NCI-H2081 treated with DMSO at 0.1 percent for 48 hours (cell line): ENCODE measurements around the gene CHTF18.
A peak's percentile ranks its signal among the peaks of the same experiment; 100 is the strongest.
"Not testable (repeated sequence)": the region's sequence is repeated elsewhere in the genome, so short reads cannot be mapped to it uniquely, and the experiment has no call there.

Experiments used
- DNase-seq: peaks from one replicate; lab custom pipeline; 2025; lab: John Stamatoyannopoulos, UW

CHTF18 gene

GRCh38 chr16:788399-789126, at the start of gene CHTF18:
Gene CHTF18 (plus strand): TSS chr16:788620. CDS start chr16:788685, 65 bp downstream.
- DNase-seq: peak; percentile 40

GRCh38 chr16:739560-740458, 48.6 kb upstream of the CHTF18 start:
- no peak for DNase-seq

GRCh38 chr16:740459-740763, 48.0 kb upstream of the CHTF18 start:
- no peak for DNase-seq

GRCh38 chr16:740764-741505, 47.5 kb upstream of the CHTF18 start, which contains the start of gene CIAO3:
Gene CIAO3 (minus strand): TSS chr16:740997. CDS start chr16:740985, 12 bp downstream.
- DNase-seq: peak; percentile 47

- no peak for DNase-seq
Measured at GRCh38 chr16:741986-742629, 46.3 kb upstream of the CHTF18 start.

GRCh38 chr16:742894-743293, 45.5 kb upstream of the CHTF18 start:
- not testable (repeated sequence) for DNase-seq

GRCh38 chr16:743794-744500, 44.5 kb upstream of the CHTF18 start:
- DNase-seq: no peak

- no peak for DNase-seq
Measured at GRCh38 chr16:745739-746138, 42.7 kb upstream of the CHTF18 start.

GRCh38 chr16:746637-747036, 41.8 kb upstream of the CHTF18 start:
- no peak for DNase-seq

GRCh38 chr16:747978-748746, 40.3 kb upstream of the CHTF18 start:
- no peak for DNase-seq

- no peak for DNase-seq
Measured at GRCh38 chr16:749010-749409, 39.4 kb upstream of the CHTF18 start.

GRCh38 chr16:750485-750884, 37.9 kb upstream of the CHTF18 start:
- DNase-seq: no peak

GRCh38 chr16:751152-752006, 37.0 kb upstream of the CHTF18 start:
- no peak for DNase-seq

GRCh38 chr16:752007-752312, 36.5 kb upstream of the CHTF18 start:
- no peak for DNase-seq

- not testable (repeated sequence) for DNase-seq
Measured at GRCh38 chr16:754121-754607, 34.3 kb upstream of the CHTF18 start.

- DNase-seq: no peak
Measured at GRCh38 chr16:754656-755055, 33.8 kb upstream of the CHTF18 start.

- DNase-seq: no peak
Measured at GRCh38 chr16:756428-756827, 32.0 kb upstream of the CHTF18 start.

- no peak for DNase-seq
Measured at GRCh38 chr16:759110-759910, 29.1 kb upstream of the CHTF18 start.

GRCh38 chr16:760065-760464, 28.4 kb upstream of the CHTF18 start:
- DNase-seq: no peak
